Activated naive CD4-positive, alpha-beta T cell treated with anti-CD3 and anti-CD28 coated beads, Interleukin-2, amount 50 U/mL, for 24 hours (primary cell): ENCODE results near the gene ATP5MK.
"Not testable (repeated sequence)": the region's sequence is repeated elsewhere in the genome, so short reads cannot be mapped to it uniquely, and the experiment has no call there.

Experiments used
- H3K27ac Mint-ChIP-seq: one replicate; pipeline ENCODE4 v1.8.0; 2021; ENCODE audit warnings: mild to moderate bottlenecking, mixed read lengths
- H3K27me3 Mint-ChIP-seq: one replicate; pipeline ENCODE4 v1.8.0; 2021; ENCODE audit warnings: mixed read lengths
- H3K36me3 Mint-ChIP-seq: one replicate; pipeline ENCODE4 v1.8.0; 2021; ENCODE audit warnings: mixed read lengths
- H3K4me1 Mint-ChIP-seq: one replicate; pipeline ENCODE4 v1.8.0; 2021; ENCODE audit warnings: mixed read lengths
- H3K4me3 Mint-ChIP-seq: one replicate; pipeline ENCODE4 v1.8.0; 2021; ENCODE audit warnings: mild to moderate bottlenecking, mixed read lengths
- H3K9me3 Mint-ChIP-seq: one replicate; pipeline ENCODE4 v1.8.0; 2021; ENCODE audit warnings: mixed read lengths

Gene ATP5MK

GRCh38 chr10:103417601-103418000 is 21.3 kb upstream of the ATP5MK start:
- no peaks in the 10 kb centered on the region for H3K27me3 Mint-ChIP-seq
- no peaks in the 10 kb centered on the region for H3K4me1 Mint-ChIP-seq
- H3K27ac Mint-ChIP-seq = no peak overlapping the region
- no peak overlapping the region for H3K4me3 Mint-ChIP-seq
- H3K36me3 Mint-ChIP-seq = peaks cover 24% of the 10 kb centered on the region
- H3K9me3 Mint-ChIP-seq = no peaks in the 10 kb centered on the region

- not testable (repeated sequence) for H3K27ac Mint-ChIP-seq, H3K4me3 Mint-ChIP-seq
- peaks cover 21% of the 10 kb centered on the region for H3K36me3 Mint-ChIP-seq
Observed at GRCh38 chr10:103417148-103417469, 20.8 kb upstream of the ATP5MK start.

GRCh38 chr10:103416436-103417147 is 20.3 kb upstream of the ATP5MK start:
- Mint-ChIP-seq H3K27me3 (no peaks in the 10 kb centered on the region), H3K36me3 (peaks cover 21% of the 10 kb centered on the region), H3K4me1 (no peaks in the 10 kb centered on the region), H3K4me3 (no peak overlapping the region), H3K9me3 (no peaks in the 10 kb centered on the region), H3K27ac (no peak overlapping the region)

More at GRCh38 chr10:103417148-103417469, 20.8 kb upstream of the ATP5MK start:
- not testable (repeated sequence) for H3K9me3 Mint-ChIP-seq, H3K27me3 Mint-ChIP-seq, H3K4me1 Mint-ChIP-seq

- no peaks in the 10 kb centered on the region for H3K27me3 Mint-ChIP-seq
- no peaks in the 10 kb centered on the region for H3K9me3 Mint-ChIP-seq
- H3K36me3 Mint-ChIP-seq = peaks cover 19% of the 10 kb centered on the region
- no peak overlapping the region for H3K4me3 Mint-ChIP-seq
- H3K27ac Mint-ChIP-seq = no peak overlapping the region
- no peaks in the 10 kb centered on the region for H3K4me1 Mint-ChIP-seq
Observed at GRCh38 chr10:103415581-103415980, 19.3 kb upstream of the ATP5MK start.

- Mint-ChIP-seq H3K4me3 (no peak overlapping the region), H3K27ac (no peak overlapping the region), H3K36me3 (peaks cover 24% of the 10 kb centered on the region), H3K4me1 (no peaks in the 10 kb centered on the region), H3K9me3 (no peaks in the 10 kb centered on the region), H3K27me3 (no peaks in the 10 kb centered on the region)
Observed at GRCh38 chr10:103413564-103413963, 17.3 kb upstream of the ATP5MK start.

- Mint-ChIP-seq H3K27ac (peak overlapping the region; percentile 97), H3K9me3 (no peaks in the 10 kb centered on the region), H3K27me3 (no peaks in the 10 kb centered on the region), H3K36me3 (peaks cover 33% of the 10 kb centered on the region), H3K4me3 (peak overlapping the region; percentile 100), H3K4me1 (peaks cover 65% of the 10 kb centered on the region)
Observed at GRCh38 chr10:103397191-103397825, 1.0 kb upstream of the ATP5MK start.

- H3K4me3 Mint-ChIP-seq = peak overlapping the region; percentile 100
- no peaks in the 10 kb centered on the region for H3K9me3 Mint-ChIP-seq
- peaks cover 65% of the 10 kb centered on the region for H3K4me1 Mint-ChIP-seq
- H3K27ac Mint-ChIP-seq = peak overlapping the region; percentile 97
- H3K27me3 Mint-ChIP-seq = no peaks in the 10 kb centered on the region
- H3K36me3 Mint-ChIP-seq = peaks cover 33% of the 10 kb centered on the region
Observed at GRCh38 chr10:103396789-103397087, 463 bp upstream of the ATP5MK start.

- Mint-ChIP-seq H3K27ac (peak overlapping the region; percentile 88), H3K4me1 (peaks cover 65% of the 10 kb centered on the region), H3K36me3 (peaks cover 31% of the 10 kb centered on the region), H3K27me3 (no peaks in the 10 kb centered on the region), H3K4me3 (peak overlapping the region; percentile 100), H3K9me3 (no peaks in the 10 kb centered on the region)
Observed at GRCh38 chr10:103395754-103396066, 565 bp downstream of the ATP5MK start.

GRCh38 chr10:103394180-103394579 is 2.1 kb downstream of the ATP5MK start:
- Mint-ChIP-seq H3K36me3 (peaks cover 25% of the 10 kb centered on the region), H3K4me3 (peak overlapping the region; percentile 78), H3K27ac (peak overlapping the region; percentile 35), H3K27me3 (no peaks in the 10 kb centered on the region), H3K4me1 (peaks cover 57% of the 10 kb centered on the region), H3K9me3 (no peaks in the 10 kb centered on the region)

- Mint-ChIP-seq H3K4me1 (no peaks in the 10 kb centered on the region), H3K27me3 (no peaks in the 10 kb centered on the region), H3K27ac (no peak overlapping the region), H3K9me3 (no peaks in the 10 kb centered on the region), H3K36me3 (peaks cover 2% of the 10 kb centered on the region), H3K4me3 (no peak overlapping the region)
Observed at GRCh38 chr10:103382769-103383168, 13.5 kb downstream of the ATP5MK start.

GRCh38 chr10:103374263-103374662 is 22.0 kb downstream of the ATP5MK start:
- H3K4me1 Mint-ChIP-seq = peaks cover 36% of the 10 kb centered on the region
- H3K27me3 Mint-ChIP-seq = no peaks in the 10 kb centered on the region
- no peak overlapping the region for H3K27ac Mint-ChIP-seq
- H3K4me3 Mint-ChIP-seq = no peak overlapping the region
- H3K9me3 Mint-ChIP-seq = no peaks in the 10 kb centered on the region
- H3K36me3 Mint-ChIP-seq = peaks cover 12% of the 10 kb centered on the region

GRCh38 chr10:103373544-103373943 is 22.7 kb downstream of the ATP5MK start:
- peak overlapping the region; percentile 31 for H3K4me3 Mint-ChIP-seq
- peaks cover 12% of the 10 kb centered on the region for H3K36me3 Mint-ChIP-seq
- H3K27ac Mint-ChIP-seq = peak overlapping the region; percentile 57
- H3K27me3 Mint-ChIP-seq = no peaks in the 10 kb centered on the region
- no peaks in the 10 kb centered on the region for H3K9me3 Mint-ChIP-seq
- peaks cover 38% of the 10 kb centered on the region for H3K4me1 Mint-ChIP-seq

- H3K4me1 Mint-ChIP-seq = peaks cover 25% of the 10 kb centered on the region
Observed at GRCh38 chr10:103367782-103368518, 28.3 kb downstream of the ATP5MK start, which contains the start of gene TAF5. Gene TAF5, plus strand, starts transcription at chr10:103367976. Its CDS starts 14 bp downstream, at chr10:103367990.

GRCh38 chr10:103367379-103367781 is 28.9 kb downstream of the ATP5MK start:
- Mint-ChIP-seq H3K4me1 (peaks cover 25% of the 10 kb centered on the region), H3K27me3 (no peaks in the 10 kb centered on the region), H3K9me3 (no peaks in the 10 kb centered on the region), H3K36me3 (no peaks in the 10 kb centered on the region), H3K27ac (peak overlapping the region; percentile 89), H3K4me3 (peak overlapping the region; percentile 91)

More at GRCh38 chr10:103367782-103368518, 28.3 kb downstream of the ATP5MK start, which contains the start of gene TAF5:
- Mint-ChIP-seq H3K4me3 (peak within 1 kb of the TSS; percentile 91), H3K27ac (peak within 1 kb of the TSS; percentile 89), H3K9me3 (no peaks in the 10 kb centered on the region), H3K36me3 (no peaks in the 10 kb centered on the region), H3K27me3 (no peaks in the 10 kb centered on the region)

- H3K9me3 Mint-ChIP-seq, H3K4me1 Mint-ChIP-seq, H3K36me3 Mint-ChIP-seq, H3K4me3 Mint-ChIP-seq, H3K27me3 Mint-ChIP-seq, H3K27ac Mint-ChIP-seq: not testable (repeated sequence)
Observed at GRCh38 chr10:103360791-103361190, 35.5 kb downstream of the ATP5MK start.

- not testable (repeated sequence) for H3K36me3 Mint-ChIP-seq, H3K27me3 Mint-ChIP-seq, H3K9me3 Mint-ChIP-seq, H3K4me1 Mint-ChIP-seq, H3K4me3 Mint-ChIP-seq, H3K27ac Mint-ChIP-seq
Observed at GRCh38 chr10:103359493-103359892, 36.8 kb downstream of the ATP5MK start.
